NCI-H187 treated with DMSO at 0.1 percent for 48 hours (cell line): ENCODE results near the gene MCAT.

Experiments
- DNase-seq: peaks from one replicate; lab custom pipeline; 2025; lab: John Stamatoyannopoulos, UW

Gene MCAT

GRCh38 chr22:43172191-43172590 lies 29.0 kb upstream of the MCAT start:
- DNase-seq: no peak

- DNase-seq: no peak
These were observed 28.4 kb upstream of the MCAT start for GRCh38 chr22:43171607-43172006.

GRCh38 chr22:43171019-43171491 lies 27.9 kb upstream of the MCAT start:
- no peak for DNase-seq

GRCh38 chr22:43170131-43170480 lies 26.9 kb upstream of the MCAT start:
- no peak for DNase-seq

- DNase-seq: no peak
These were observed 26.3 kb upstream of the MCAT start for GRCh38 chr22:43169310-43170130.

- DNase-seq: no peak
These were observed 25.5 kb upstream of the MCAT start for GRCh38 chr22:43168471-43169309.

GRCh38 chr22:43167001-43167589 lies 23.9 kb upstream of the MCAT start:
- DNase-seq: no peak

- no peak for DNase-seq
These were observed 23.1 kb upstream of the MCAT start for GRCh38 chr22:43166132-43166930.

- DNase-seq: no peak
These were observed 21.4 kb upstream of the MCAT start for GRCh38 chr22:43164636-43165035.

- no peak for DNase-seq
These were observed 20.1 kb upstream of the MCAT start for GRCh38 chr22:43163241-43163795.

- no peak for DNase-seq
These were observed 19.4 kb upstream of the MCAT start for GRCh38 chr22:43162412-43163150.

- DNase-seq: no peak
These were observed 17.4 kb upstream of the MCAT start for GRCh38 chr22:43160497-43161126.

GRCh38 chr22:43159484-43160178 lies 16.4 kb upstream of the MCAT start:
- no peak for DNase-seq

GRCh38 chr22:43158778-43159483 lies 15.7 kb upstream of the MCAT start:
- DNase-seq: no peak

- no peak for DNase-seq
These were observed 14.8 kb upstream of the MCAT start for GRCh38 chr22:43157874-43158546.

GRCh38 chr22:43156413-43156812 lies 13.2 kb upstream of the MCAT start:
- no peak for DNase-seq

- no peak for DNase-seq
These were observed 12.6 kb upstream of the MCAT start for GRCh38 chr22:43155789-43156188.

- DNase-seq: no peak
These were observed 11.8 kb upstream of the MCAT start for GRCh38 chr22:43154887-43155536.
